Adipocyte (in vitro differentiated cells): ENCODE results near the gene SKIL.

Source experiments
- DNase-seq: peaks from one replicate; pipeline ENCODE4 v3.0.0-alpha.2; 2015; ENCODE audit warnings: low read depth
- H3K27me3 ChIP-seq: replicated peaks from 2 replicates; pipeline ENCODE4 v1.7.0; 2013; ENCODE audit warnings: mild to moderate bottlenecking, low read length, moderate library complexity; ENCODE audit not compliant: control insufficient read depth, insufficient read depth
- H3K36me3 ChIP-seq: 2 replicates; pipeline ENCODE4 v1.7.0; 2013; ENCODE audit warnings: low read length, mild to moderate bottlenecking, moderate library complexity; ENCODE audit not compliant: control insufficient read depth, insufficient read depth, severe bottlenecking
- H3K4me1 ChIP-seq: 2 replicates; pipeline ENCODE4 v1.7.0; 2013; ENCODE audit warnings: mild to moderate bottlenecking, low read length, moderate library complexity; ENCODE audit not compliant: control insufficient read depth, insufficient read depth
- H3K4me3 ChIP-seq: 2 replicates; pipeline ENCODE4 v1.7.0; 2013; ENCODE audit warnings: mild to moderate bottlenecking, low read length, moderate library complexity
- H3K9ac ChIP-seq: 2 replicates; pipeline ENCODE4 v1.7.0; 2013; ENCODE audit warnings: mild to moderate bottlenecking, low read length, moderate library complexity
- H3K9me3 ChIP-seq: 2 replicates; pipeline ENCODE4 v1.7.0; 2013; ENCODE audit warnings: mild to moderate bottlenecking, low read length, moderate library complexity; ENCODE audit not compliant: control insufficient read depth

The SKIL gene

DNA sequence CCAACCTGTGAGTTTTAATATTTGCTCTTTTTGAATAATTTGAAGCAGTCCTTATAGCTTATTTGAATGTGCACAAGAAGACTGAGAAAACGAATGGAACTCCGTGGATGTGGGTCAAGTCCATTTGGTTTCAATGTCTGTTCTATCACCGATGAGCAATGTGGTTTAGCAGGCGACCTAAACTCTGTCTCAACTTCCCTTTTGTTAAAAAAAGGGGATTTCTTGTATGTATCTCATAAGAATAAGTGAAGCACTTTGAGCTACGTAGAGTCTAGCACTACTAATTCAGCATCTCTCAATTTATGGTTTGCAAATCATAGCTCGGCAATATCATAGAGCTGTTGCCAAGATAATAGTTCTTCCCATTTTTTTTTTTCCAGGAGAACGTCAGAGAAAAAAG lies 4.6 kb upstream of the SKIL start:
- no peaks in the 10 kb centered on the region for H3K27me3 ChIP-seq
- H3K9ac ChIP-seq, result no peak overlapping the region
- no peaks in the 10 kb centered on the region for H3K36me3 ChIP-seq
- no peak for DNase-seq
- peaks cover 11% of the 10 kb centered on the region for H3K4me1 ChIP-seq
- H3K9me3 ChIP-seq, result no peaks in the 10 kb centered on the region
- no peak overlapping the region for H3K4me3 ChIP-seq

- Histone ChIP-seq H3K27me3 (no peaks in the 10 kb centered on the region), H3K4me1 (peaks cover 11% of the 10 kb centered on the region), H3K36me3 (no peaks in the 10 kb centered on the region), H3K9me3 (no peaks in the 10 kb centered on the region), H3K9ac (no peak overlapping the region), H3K4me3 (no peak overlapping the region)
- no peak for DNase-seq
Measured at GRCh38 chr3:170353485-170353884, 4.0 kb upstream of the SKIL start.

DNA sequence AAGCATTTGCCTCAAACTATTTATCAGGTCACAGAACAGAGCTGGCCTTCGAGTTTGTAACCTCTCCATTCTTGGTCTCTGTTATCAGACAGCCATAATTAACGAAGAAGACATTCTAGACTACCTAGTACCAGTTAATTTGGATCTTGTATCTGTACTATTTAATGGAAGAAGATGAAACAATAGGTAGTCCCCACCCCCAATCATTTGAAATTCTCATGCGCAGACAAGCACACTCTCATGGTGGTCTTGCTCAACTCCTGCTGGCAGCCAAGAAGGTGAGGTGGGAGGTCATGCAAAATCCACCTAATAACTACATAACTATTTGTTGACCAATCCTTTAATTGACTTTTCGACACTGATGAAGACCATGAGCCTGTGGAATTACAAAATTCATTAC lies 2.8 kb upstream of the SKIL start:
- H3K9ac ChIP-seq, result no peak overlapping the region
- H3K4me1 ChIP-seq, result peaks cover 21% of the 10 kb centered on the region
- H3K27me3 ChIP-seq, result no peaks in the 10 kb centered on the region
- H3K9me3 ChIP-seq, result no peaks in the 10 kb centered on the region
- no peak for DNase-seq
- H3K36me3 ChIP-seq, result no peaks in the 10 kb centered on the region
- no peak overlapping the region for H3K4me3 ChIP-seq

- H3K4me1 ChIP-seq, result peaks cover 32% of the 10 kb centered on the region
- peaks cover 9% of the 10 kb centered on the region for H3K36me3 ChIP-seq
- no peaks in the 10 kb centered on the region for H3K27me3 ChIP-seq
- peak; percentile 73 for DNase-seq
- H3K4me3 ChIP-seq, result peak overlapping the region; percentile 90
- peak overlapping the region; percentile 94 for H3K9ac ChIP-seq
- no peaks in the 10 kb centered on the region for H3K9me3 ChIP-seq
Measured at GRCh38 chr3:170355738-170356595, 1.5 kb upstream of the SKIL start.

DNA sequence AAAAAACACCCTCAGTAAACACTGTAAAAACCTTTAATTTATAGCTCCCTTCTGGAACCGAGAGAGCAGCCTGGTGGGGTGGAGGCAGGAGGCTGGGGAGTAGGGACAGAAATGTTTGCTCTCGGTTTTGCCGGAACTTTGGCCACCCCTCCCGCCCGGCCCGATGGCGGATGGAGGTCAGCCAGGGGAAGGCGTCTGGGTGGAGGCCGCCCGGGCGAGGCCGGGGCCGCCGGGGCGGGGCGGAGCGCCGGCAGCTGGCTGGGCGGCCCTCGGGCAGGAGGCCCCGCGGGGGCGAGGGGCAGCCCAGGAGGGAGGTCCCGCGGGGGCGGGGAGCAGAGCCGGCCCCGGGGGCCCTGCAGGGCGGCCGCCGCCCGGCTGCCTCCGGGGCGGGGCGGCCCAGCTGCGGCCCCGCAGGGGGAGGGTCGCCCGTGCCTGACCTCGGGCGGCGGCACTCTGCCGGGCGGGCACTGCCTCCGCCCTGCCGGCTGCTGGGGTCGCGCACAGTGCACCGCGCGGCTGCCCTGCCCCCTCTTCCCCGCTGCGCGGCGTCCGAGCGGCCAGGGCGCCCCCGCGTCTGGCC lies 829 bp upstream of the SKIL start:
- Histone ChIP-seq H3K36me3 (peaks cover 9% of the 10 kb centered on the region), H3K4me3 (peak overlapping the region; percentile 90), H3K9me3 (no peaks in the 10 kb centered on the region), H3K9ac (peak overlapping the region; percentile 94), H3K4me1 (peaks cover 36% of the 10 kb centered on the region), H3K27me3 (no peaks in the 10 kb centered on the region)
- DNase-seq, result peak; percentile 96

GRCh38 chr3:170358042-170359010 lies 811 bp downstream of the SKIL start:
- Histone ChIP-seq H3K9me3 (no peaks in the 10 kb centered on the region), H3K9ac (peak overlapping the region; percentile 89), H3K27me3 (no peaks in the 10 kb centered on the region), H3K4me3 (peak overlapping the region; percentile 89), H3K36me3 (peaks cover 9% of the 10 kb centered on the region), H3K4me1 (peaks cover 45% of the 10 kb centered on the region)
- peak; percentile 89 for DNase-seq

DNA sequence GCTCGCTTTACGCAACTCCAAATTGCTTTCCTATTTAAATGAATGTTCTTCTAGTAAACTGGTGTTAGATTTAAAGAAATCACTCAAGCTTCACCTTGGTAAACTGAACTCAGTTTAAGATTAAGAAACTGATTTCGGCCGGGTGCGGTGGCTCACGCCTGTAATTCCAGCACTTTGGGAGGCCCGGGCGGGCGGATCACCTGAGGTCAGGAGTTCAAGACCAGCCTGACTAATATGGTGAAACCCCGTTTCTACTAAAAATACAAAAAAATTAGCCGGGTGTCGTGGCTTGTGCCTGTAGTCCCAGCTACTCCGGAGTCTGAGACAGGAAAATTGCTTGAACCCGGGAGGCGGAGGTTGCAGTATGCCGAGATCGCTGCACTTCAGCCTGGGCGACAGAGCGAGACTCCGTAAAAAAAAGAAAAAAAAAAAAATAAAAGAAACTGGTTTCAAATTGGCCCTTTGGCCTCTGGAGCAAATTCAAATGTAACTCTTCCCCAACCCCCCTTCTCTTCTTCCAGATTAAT lies 1.7 kb downstream of the SKIL start:
- Histone ChIP-seq H3K27me3 (no peaks in the 10 kb centered on the region), H3K4me3 (peak overlapping the region; percentile 89), H3K4me1 (peaks cover 47% of the 10 kb centered on the region), H3K9me3 (no peaks in the 10 kb centered on the region), H3K36me3 (peaks cover 9% of the 10 kb centered on the region), H3K9ac (peak overlapping the region; percentile 89)
- peak; percentile 42 for DNase-seq

DNA sequence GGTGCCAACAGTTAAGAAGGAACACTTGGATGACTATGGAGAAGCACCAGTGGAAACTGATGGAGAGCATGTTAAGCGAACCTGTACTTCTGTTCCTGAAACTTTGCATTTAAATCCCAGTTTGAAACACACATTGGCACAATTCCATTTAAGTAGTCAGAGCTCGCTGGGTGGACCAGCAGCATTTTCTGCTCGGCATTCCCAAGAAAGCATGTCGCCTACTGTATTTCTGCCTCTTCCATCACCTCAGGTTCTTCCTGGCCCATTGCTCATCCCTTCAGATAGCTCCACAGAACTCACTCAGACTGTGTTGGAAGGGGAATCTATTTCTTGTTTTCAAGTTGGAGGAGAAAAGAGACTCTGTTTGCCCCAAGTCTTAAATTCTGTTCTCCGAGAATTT lies 3.0 kb downstream of the SKIL start:
- no peak overlapping the region for H3K9ac ChIP-seq
- H3K27me3 ChIP-seq, result no peaks in the 10 kb centered on the region
- H3K9me3 ChIP-seq, result no peaks in the 10 kb centered on the region
- H3K36me3 ChIP-seq, result peaks cover 9% of the 10 kb centered on the region
- no peak for DNase-seq
- H3K4me1 ChIP-seq, result peaks cover 57% of the 10 kb centered on the region
- peak overlapping the region; percentile 89 for H3K4me3 ChIP-seq

DNA sequence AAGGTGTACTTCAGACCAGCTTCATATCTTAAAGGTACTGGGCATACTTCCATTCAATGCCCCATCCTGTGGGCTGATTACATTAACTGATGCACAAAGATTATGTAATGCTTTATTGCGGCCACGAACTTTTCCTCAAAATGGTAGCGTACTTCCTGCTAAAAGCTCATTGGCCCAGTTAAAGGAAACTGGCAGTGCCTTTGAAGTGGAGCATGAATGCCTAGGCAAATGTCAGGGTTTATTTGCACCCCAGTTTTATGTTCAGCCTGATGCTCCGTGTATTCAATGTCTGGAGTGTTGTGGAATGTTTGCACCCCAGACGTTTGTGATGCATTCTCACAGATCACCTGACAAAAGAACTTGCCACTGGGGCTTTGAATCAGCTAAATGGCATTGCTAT lies 3.4 kb downstream of the SKIL start:
- no peak overlapping the region for H3K9ac ChIP-seq
- peak overlapping the region; percentile 66 for H3K4me3 ChIP-seq
- DNase-seq, result no peak
- peaks cover 54% of the 10 kb centered on the region for H3K4me1 ChIP-seq
- peaks cover 9% of the 10 kb centered on the region for H3K36me3 ChIP-seq
- H3K27me3 ChIP-seq, result no peaks in the 10 kb centered on the region
- H3K9me3 ChIP-seq, result no peaks in the 10 kb centered on the region

DNA sequence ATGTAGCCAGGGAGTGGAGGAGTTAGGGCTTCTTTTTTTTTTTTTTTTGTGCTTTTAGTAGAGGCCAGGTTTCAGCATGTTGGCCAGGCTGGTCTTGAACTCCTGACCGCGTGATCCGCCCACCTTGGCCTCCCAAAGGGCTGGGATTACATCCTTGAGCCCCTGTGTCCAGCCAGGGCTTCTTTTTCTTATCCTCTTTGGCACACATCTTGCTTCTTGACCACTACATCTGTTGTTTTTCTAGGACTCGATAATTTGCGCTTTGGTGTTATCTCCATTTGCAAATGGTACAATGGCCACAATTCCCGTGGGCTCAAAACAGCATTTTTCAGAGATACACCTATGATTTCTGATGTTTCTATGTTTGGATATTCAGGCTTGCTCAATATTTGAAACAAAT lies 4.2 kb downstream of the SKIL start:
- H3K4me1 ChIP-seq, result peaks cover 54% of the 10 kb centered on the region
- H3K27me3 ChIP-seq, result no peaks in the 10 kb centered on the region
- H3K9ac ChIP-seq, result peak overlapping the region; percentile 19
- peaks cover 9% of the 10 kb centered on the region for H3K36me3 ChIP-seq
- no peaks in the 10 kb centered on the region for H3K9me3 ChIP-seq
- no peak for DNase-seq
- H3K4me3 ChIP-seq, result peak overlapping the region; percentile 66
